ENCODE measurements around the gene CDHR5.

Gene CDHR5

DNA sequence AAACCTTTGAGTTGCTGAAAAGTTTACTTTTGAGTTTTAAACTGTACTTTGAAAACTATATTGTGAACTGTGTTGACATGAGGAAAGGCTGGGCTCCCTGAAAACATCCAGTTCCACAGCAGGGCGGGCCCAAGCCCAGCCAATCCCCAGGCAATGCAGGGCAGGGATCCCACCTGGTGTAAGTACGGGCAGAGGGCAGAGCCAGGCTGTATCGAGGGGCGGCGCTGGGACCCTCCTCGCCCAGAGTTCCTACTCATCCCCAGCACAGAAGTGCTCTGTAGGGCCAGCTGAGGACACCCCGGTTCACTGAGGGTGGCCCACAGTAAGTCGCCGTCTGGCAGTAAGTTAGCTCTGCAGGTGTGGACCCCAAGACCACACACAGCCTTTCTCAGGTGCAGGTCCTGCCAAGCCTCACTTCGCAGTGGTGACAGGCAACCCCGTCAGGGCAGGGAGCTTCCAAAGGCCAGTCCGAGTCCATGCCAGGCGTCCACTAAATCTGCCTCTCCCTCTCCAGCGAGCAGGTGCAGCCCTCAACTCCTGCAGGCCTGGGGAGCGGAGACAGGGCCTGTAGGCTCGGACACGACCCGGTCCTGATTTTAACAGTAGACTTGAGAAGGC lies 57.6 kb downstream of the CDHR5 start:
- no peak for DNase-seq (ENCODE audit: low spot score)

All from activated CD4-positive, alpha-beta T cell treated with anti-CD3 and anti-CD28 coated beads, Interleukin-2, Interleukin-4, amounts not matched to agents 100 ng/mL and 50 ng/mL, durations not matched to agents 16 hours and 8 hours (primary cell).